ENCODE results near the gene NHS.

NHS gene

GRCh38 chrX:17414027-17414658 lies 39.1 kb downstream of the NHS start:
- Mint-ChIP-seq H3K27ac (no peak overlapping the region), H3K27me3 (peaks cover 14% of the 10 kb centered on the region), H3K36me3 (ENCODE audit: low read depth) (no peaks in the 10 kb centered on the region), H3K9me3 (no peaks in the 10 kb centered on the region), H3K4me3 (no peak overlapping the region), H3K4me1 (ENCODE audit: low read depth) (no peaks in the 10 kb centered on the region)
- intact Hi-C loops (cut with micrococcal nuclease), result no loop called here

GRCh38 chrX:17414839-17415238 lies 39.8 kb downstream of the NHS start:
- no peaks in the 10 kb centered on the region for H3K4me1 Mint-ChIP-seq (ENCODE audit: low read depth)
- no peaks in the 10 kb centered on the region for H3K9me3 Mint-ChIP-seq
- peaks cover 14% of the 10 kb centered on the region for H3K27me3 Mint-ChIP-seq
- H3K4me3 Mint-ChIP-seq, result no peak overlapping the region
- intact Hi-C loops (cut with micrococcal nuclease), result no loop called here
- H3K36me3 Mint-ChIP-seq (ENCODE audit: low read depth), result no peaks in the 10 kb centered on the region
- no peak overlapping the region for H3K27ac Mint-ChIP-seq

GRCh38 chrX:17415242-17415810 lies 40.3 kb downstream of the NHS start:
- Mint-ChIP-seq H3K27ac (no peak overlapping the region), H3K4me1 (ENCODE audit: low read depth) (no peaks in the 10 kb centered on the region), H3K9me3 (no peaks in the 10 kb centered on the region), H3K4me3 (no peak overlapping the region), H3K27me3 (peaks cover 14% of the 10 kb centered on the region), H3K36me3 (ENCODE audit: low read depth) (no peaks in the 10 kb centered on the region)
- intact Hi-C loops (cut with micrococcal nuclease), result no loop called here

- H3K27me3 Mint-ChIP-seq, result peaks cover 13% of the 10 kb centered on the region
- H3K36me3 Mint-ChIP-seq (ENCODE audit: low read depth), result no peaks in the 10 kb centered on the region
- H3K4me1 Mint-ChIP-seq (ENCODE audit: low read depth), result no peaks in the 10 kb centered on the region
- H3K27ac Mint-ChIP-seq, result no peak overlapping the region
- no peak overlapping the region for H3K4me3 Mint-ChIP-seq
- intact Hi-C loops (cut with micrococcal nuclease), result no loop called here
- no peaks in the 10 kb centered on the region for H3K9me3 Mint-ChIP-seq
These were observed 42.4 kb downstream of the NHS start for GRCh38 chrX:17417372-17417771.

DNA sequence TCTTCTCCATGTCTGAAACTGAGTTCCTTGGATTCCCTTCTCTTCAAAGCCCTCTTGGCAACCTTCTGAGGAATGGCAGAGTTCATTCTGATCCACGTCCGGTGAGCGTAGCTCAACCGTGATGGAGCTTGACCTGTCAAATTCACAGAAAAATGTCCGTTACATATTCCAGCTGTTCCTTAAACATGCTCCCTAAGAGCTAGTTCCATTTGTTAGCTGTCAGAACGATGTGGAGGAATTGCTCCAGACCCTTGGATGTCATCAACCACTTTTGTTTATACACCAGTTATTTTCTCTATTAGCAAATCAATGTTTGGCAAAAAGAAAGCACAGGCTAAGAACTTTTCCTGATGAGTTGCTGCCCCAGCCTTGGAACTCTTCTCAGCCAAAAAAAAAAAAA lies 50.1 kb downstream of the NHS start:
- intact Hi-C loops (cut with micrococcal nuclease), result no loop called here
- Mint-ChIP-seq H3K9me3 (no peaks in the 10 kb centered on the region), H3K36me3 (ENCODE audit: low read depth) (no peaks in the 10 kb centered on the region), H3K4me1 (ENCODE audit: low read depth) (no peaks in the 10 kb centered on the region), H3K27me3 (peaks cover 6% of the 10 kb centered on the region), H3K4me3 (no peak overlapping the region), H3K27ac (no peak overlapping the region)

GRCh38 chrX:17425551-17425950 lies 50.6 kb downstream of the NHS start:
- H3K9me3 Mint-ChIP-seq, result no peaks in the 10 kb centered on the region
- H3K36me3 Mint-ChIP-seq (ENCODE audit: low read depth), result no peaks in the 10 kb centered on the region
- peaks cover 6% of the 10 kb centered on the region for H3K27me3 Mint-ChIP-seq
- intact Hi-C loops (cut with micrococcal nuclease), result no loop called here
- no peak overlapping the region for H3K27ac Mint-ChIP-seq
- no peak overlapping the region for H3K4me3 Mint-ChIP-seq
- no peaks in the 10 kb centered on the region for H3K4me1 Mint-ChIP-seq (ENCODE audit: low read depth)

DNA sequence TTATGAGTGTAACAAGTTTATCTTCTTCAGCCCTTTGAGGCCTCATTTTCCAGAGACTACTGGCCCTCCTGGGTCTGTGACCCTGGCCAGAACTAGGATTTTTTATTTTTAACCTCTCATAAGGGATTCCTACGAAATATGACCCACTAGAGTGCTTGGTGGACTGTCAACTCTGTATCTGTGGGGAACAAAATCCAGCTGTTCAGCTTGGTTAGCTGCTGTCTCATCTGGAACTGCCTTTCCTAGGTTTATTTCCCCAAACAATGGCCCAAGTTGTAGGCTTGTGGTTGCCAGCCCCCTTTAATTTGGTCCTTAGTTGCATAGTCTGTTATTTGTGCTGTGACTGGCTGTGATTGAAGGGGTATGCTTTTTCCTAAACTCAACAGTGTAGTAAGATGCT lies 56.2 kb downstream of the NHS start:
- H3K27me3 Mint-ChIP-seq, result peaks cover 4% of the 10 kb centered on the region
- H3K36me3 Mint-ChIP-seq (ENCODE audit: low read depth), result no peaks in the 10 kb centered on the region
- H3K9me3 Mint-ChIP-seq, result no peaks in the 10 kb centered on the region
- intact Hi-C loops (cut with micrococcal nuclease), result no loop called here
- no peaks in the 10 kb centered on the region for H3K4me1 Mint-ChIP-seq (ENCODE audit: low read depth)
- H3K27ac Mint-ChIP-seq, result no peak overlapping the region
- no peak overlapping the region for H3K4me3 Mint-ChIP-seq

GRCh38 chrX:17432158-17432557 lies 57.2 kb downstream of the NHS start:
- Mint-ChIP-seq H3K27ac (no peak overlapping the region), H3K27me3 (peaks cover 4% of the 10 kb centered on the region), H3K9me3 (no peaks in the 10 kb centered on the region), H3K4me3 (no peak overlapping the region), H3K4me1 (ENCODE audit: low read depth) (no peaks in the 10 kb centered on the region), H3K36me3 (ENCODE audit: low read depth) (no peaks in the 10 kb centered on the region)
- intact Hi-C loops (cut with micrococcal nuclease), result no loop called here

GRCh38 chrX:17433965-17434364 lies 59.0 kb downstream of the NHS start:
- no peaks in the 10 kb centered on the region for H3K4me1 Mint-ChIP-seq (ENCODE audit: low read depth)

GRCh38 chrX:17435476-17435875 lies 60.5 kb downstream of the NHS start:
- intact Hi-C loops (cut with micrococcal nuclease), result no loop called here
- no peaks in the 10 kb centered on the region for H3K36me3 Mint-ChIP-seq (ENCODE audit: low read depth)

More at GRCh38 chrX:17433965-17434364, 59.0 kb downstream of the NHS start:
- Mint-ChIP-seq H3K36me3 (ENCODE audit: low read depth) (no peaks in the 10 kb centered on the region), H3K4me3 (no peak overlapping the region), H3K27ac (no peak overlapping the region), H3K27me3 (peaks cover 1% of the 10 kb centered on the region), H3K9me3 (no peaks in the 10 kb centered on the region)
- intact Hi-C loops (cut with micrococcal nuclease), result no loop called here

GRCh38 chrX:17438221-17438620 lies 63.2 kb downstream of the NHS start:
- no peak overlapping the region for H3K27ac Mint-ChIP-seq
- intact Hi-C loops (cut with micrococcal nuclease), result no loop called here

More at GRCh38 chrX:17435476-17435875, 60.5 kb downstream of the NHS start:
- Mint-ChIP-seq H3K4me1 (ENCODE audit: low read depth) (no peaks in the 10 kb centered on the region), H3K27me3 (peaks cover 1% of the 10 kb centered on the region), H3K9me3 (no peaks in the 10 kb centered on the region), H3K4me3 (no peak overlapping the region), H3K27ac (no peak overlapping the region)

GRCh38 chrX:17440258-17440657 lies 65.3 kb downstream of the NHS start:
- Mint-ChIP-seq H3K9me3 (no peaks in the 10 kb centered on the region), H3K27ac (no peak overlapping the region), H3K36me3 (ENCODE audit: low read depth) (no peaks in the 10 kb centered on the region), H3K4me3 (no peak overlapping the region), H3K4me1 (ENCODE audit: low read depth) (peaks cover 4% of the 10 kb centered on the region), H3K27me3 (peaks cover 3% of the 10 kb centered on the region)
- intact Hi-C loops (cut with micrococcal nuclease), result no loop called here

More at GRCh38 chrX:17438221-17438620, 63.2 kb downstream of the NHS start:
- peaks cover 4% of the 10 kb centered on the region for H3K27me3 Mint-ChIP-seq
- no peaks in the 10 kb centered on the region for H3K36me3 Mint-ChIP-seq (ENCODE audit: low read depth)
- H3K9me3 Mint-ChIP-seq, result no peaks in the 10 kb centered on the region
- H3K4me3 Mint-ChIP-seq, result no peak overlapping the region
- H3K4me1 Mint-ChIP-seq (ENCODE audit: low read depth), result no peaks in the 10 kb centered on the region

DNA sequence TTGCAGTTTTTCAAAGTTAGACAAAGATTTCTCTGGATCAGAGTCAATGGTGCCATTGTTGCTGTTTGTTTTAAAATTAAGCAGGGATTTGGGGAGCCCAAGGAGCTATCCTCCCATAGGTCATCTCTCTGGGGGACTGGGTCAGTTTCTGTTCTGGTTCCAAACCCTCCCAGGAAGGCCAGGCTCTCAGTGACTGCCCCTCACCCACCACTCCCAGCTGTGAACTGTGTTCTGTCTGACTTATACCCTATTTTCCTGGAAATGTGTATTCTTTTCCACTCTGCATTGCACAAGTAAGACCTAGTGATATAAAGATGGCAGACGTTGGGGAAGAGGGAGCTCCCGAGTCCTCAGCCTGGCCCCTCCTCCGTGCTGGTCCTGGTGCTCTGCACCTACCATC lies 65.8 kb downstream of the NHS start:
- H3K36me3 Mint-ChIP-seq (ENCODE audit: low read depth), result no peaks in the 10 kb centered on the region
- intact Hi-C loops (cut with micrococcal nuclease), result no loop called here
- H3K27ac Mint-ChIP-seq, result no peak overlapping the region
- peaks cover 4% of the 10 kb centered on the region for H3K4me1 Mint-ChIP-seq (ENCODE audit: low read depth)
- H3K27me3 Mint-ChIP-seq, result peaks cover 3% of the 10 kb centered on the region
- H3K4me3 Mint-ChIP-seq, result no peak overlapping the region
- no peaks in the 10 kb centered on the region for H3K9me3 Mint-ChIP-seq

DNA sequence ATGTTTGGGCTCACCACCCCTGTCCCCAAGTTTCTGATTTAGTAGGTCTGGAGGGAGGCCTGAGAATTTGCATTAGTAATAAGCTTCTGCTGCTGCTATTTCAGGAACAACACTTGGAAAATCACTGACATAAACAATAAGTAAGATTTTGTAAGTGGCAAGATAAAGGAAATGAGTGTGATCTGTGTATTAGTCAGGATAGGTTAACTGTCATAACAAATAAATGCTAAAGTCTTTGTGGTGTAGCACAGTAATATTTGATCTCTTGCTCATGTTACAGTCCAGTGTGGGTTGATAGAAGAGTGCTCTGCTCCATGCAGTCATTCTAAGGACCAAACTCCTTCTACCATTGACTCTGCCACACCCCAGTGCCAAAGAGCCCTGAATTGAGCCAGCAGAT lies 67.0 kb downstream of the NHS start:
- H3K36me3 Mint-ChIP-seq (ENCODE audit: low read depth), result no peaks in the 10 kb centered on the region
- H3K4me1 Mint-ChIP-seq (ENCODE audit: low read depth), result peaks cover 4% of the 10 kb centered on the region
- no peak overlapping the region for H3K4me3 Mint-ChIP-seq
- peaks cover 3% of the 10 kb centered on the region for H3K27me3 Mint-ChIP-seq
- no peaks in the 10 kb centered on the region for H3K9me3 Mint-ChIP-seq
- intact Hi-C loops (cut with micrococcal nuclease), result no loop called here
- H3K27ac Mint-ChIP-seq, result no peak overlapping the region

DNA sequence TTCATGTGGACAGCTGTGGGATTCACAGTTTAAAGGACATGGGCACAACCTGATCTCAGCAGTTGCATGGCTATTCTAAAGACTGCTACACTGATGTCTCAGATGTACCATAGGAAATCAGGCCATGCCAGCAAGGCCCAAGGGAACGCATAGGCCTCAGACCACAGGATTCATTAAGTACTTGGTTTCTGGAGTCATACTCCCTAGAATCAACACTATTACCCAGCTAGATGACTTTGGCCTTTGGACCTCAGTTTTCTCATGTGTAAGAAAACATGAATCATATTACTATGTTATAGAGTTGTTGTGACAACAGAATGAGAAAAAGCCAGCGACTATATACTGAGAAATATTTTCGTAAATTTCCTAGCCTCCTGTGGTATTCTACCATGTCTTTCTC lies 67.9 kb downstream of the NHS start:
- Mint-ChIP-seq H3K4me3 (no peak overlapping the region), H3K9me3 (no peaks in the 10 kb centered on the region), H3K4me1 (ENCODE audit: low read depth) (peaks cover 4% of the 10 kb centered on the region), H3K27me3 (peaks cover 3% of the 10 kb centered on the region), H3K27ac (no peak overlapping the region), H3K36me3 (ENCODE audit: low read depth) (no peaks in the 10 kb centered on the region)
- intact Hi-C loops (cut with micrococcal nuclease), result no loop called here

Measured in dendritic cell treated with granulocyte-macrophage colony-stimulating factor and Interleukin-4, amounts not matched to agents 40 ng/mL and 50 ng/mL, for 4 days (primary cell).